Stimulated activated naive CD8-positive, alpha-beta T cell treated with anti-CD3 and anti-CD28 coated beads, Interleukin-15, amount 100 ng/mL, for 72 hours (primary cell): ENCODE results near the gene RBBP8.
"Not testable (repeated sequence)": the region's sequence is repeated elsewhere in the genome, so short reads cannot be mapped to it uniquely, and the experiment has no call there.

ENCODE experiments used
- ATAC-seq: fragments of 150-1000 bp; cut with Tn5 transposase; 2 replicates; pipeline ENCODE4 v1.10.0; 2021; ENCODE audit warnings: mild to moderate bottlenecking, moderate library complexity
- DNase-seq, 2 donors: peaks; one replicate each; pipeline ENCODE4 v3.0.0; 2021 to 2022
- H3K27ac Mint-ChIP-seq, 2 donors: one replicate each; pipeline ENCODE4 v1.8.0; 2022; ENCODE audit warnings: mild to moderate bottlenecking in 2 of 2, mixed read lengths in 2 of 2, moderate library complexity in 2 of 2
- H3K27me3 Mint-ChIP-seq: one replicate; pipeline ENCODE4 v1.8.0; 2022; ENCODE audit warnings: mixed read lengths
- H3K4me1 Mint-ChIP-seq: one replicate; pipeline ENCODE4 v1.8.0; 2022; ENCODE audit warnings: mild to moderate bottlenecking, mixed read lengths
- H3K4me3 Mint-ChIP-seq, 2 donors: one replicate each; pipeline ENCODE4 v1.8.0; 2022; ENCODE audit warnings: mild to moderate bottlenecking in 2 of 2, mixed read lengths in 2 of 2, moderate library complexity in 1 of 2
- H3K9me3 Mint-ChIP-seq, 2 donors: one replicate each; pipeline ENCODE4 v1.8.0; 2022; ENCODE audit warnings: mixed read lengths in 2 of 2

RBBP8 gene

DNA sequence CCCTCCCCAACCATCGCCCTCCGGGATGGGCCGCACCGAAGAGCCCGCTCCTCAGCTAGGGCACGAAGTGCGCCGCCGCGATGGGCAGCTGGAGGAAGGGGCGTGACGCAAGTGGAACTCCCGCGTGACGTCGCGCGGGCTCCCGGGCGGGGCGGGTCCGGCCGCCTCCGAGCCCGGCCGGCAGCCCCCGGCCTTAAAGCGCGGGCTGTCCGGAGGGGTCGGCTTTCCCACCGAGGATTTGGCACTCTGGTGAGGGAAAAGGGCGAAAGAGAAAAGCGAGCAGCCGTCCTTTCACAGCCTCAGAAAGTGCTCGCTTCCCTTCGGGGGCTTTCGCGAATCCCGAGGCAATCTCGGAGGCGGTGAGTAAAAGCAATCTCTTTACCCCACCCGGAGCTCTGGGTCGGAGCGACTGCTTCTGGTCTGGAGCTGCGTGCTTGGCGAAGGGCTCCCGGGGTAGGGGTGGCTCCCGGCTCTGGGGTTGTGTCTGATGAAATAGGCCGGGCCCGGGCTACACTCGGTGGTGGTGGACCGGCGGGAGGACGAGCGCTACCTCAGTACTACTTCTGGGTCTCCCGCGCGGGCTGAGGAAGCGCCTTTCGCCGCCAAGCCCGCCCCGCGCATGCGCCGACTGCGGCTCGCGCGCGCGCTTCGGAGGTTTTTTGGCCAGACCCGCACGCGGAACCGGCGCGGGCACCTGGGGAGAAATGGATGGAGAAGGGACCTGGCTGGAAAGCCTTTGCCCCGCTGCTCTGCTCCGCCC lies at the start of gene RBBP8:
Gene RBBP8 (plus strand): TSS at position 123 of the 760 bp plus-strand sequence. CDS start 3,524 bp downstream, outside the sequence.
- H3K4me1 Mint-ChIP-seq, result peaks cover 28% of the 10 kb centered on the region
- peak within 1 kb of the TSS; percentile 91 to 98 for H3K27ac Mint-ChIP-seq
- DNase-seq (peak; percentile 85 to 88), ATAC-seq (peak; percentile 87)
- H3K9me3 Mint-ChIP-seq, result no peaks in the 10 kb centered on the region
- H3K4me3 Mint-ChIP-seq, result peak within 1 kb of the TSS; percentile 94 to 99
- H3K27me3 Mint-ChIP-seq, result peaks cover 16% of the 10 kb centered on the region

DNA sequence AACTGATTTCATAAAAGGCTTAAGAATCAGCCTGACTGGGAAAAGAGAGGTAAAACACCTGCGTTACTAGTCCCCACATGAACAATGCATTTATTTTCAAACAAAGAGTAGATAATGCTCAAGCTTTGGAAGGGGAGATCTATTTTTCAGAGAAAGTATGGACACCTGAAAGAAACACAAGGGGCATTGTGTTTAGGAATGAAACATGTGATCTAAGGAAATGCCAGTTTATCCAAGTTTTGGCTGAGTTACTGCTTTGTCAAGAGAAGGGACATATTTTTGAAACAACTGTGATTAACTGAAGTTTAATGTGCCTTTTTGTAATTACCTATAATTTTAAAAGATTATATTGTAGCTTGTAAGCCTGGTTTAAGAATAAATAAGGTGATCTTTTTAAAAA lies 49.3 kb upstream of the RBBP8 start:
- Mint-ChIP-seq H3K4me1 (no peaks in the 10 kb centered on the region), H3K27ac (no peak overlapping the region), H3K27me3 (peaks cover 24% of the 10 kb centered on the region), H3K9me3 (peaks cover 0 to 7% of the 10 kb centered on the region in 2 donors), H3K4me3 (no peak overlapping the region)
- no peak for DNase-seq
- no peak for ATAC-seq

DNA sequence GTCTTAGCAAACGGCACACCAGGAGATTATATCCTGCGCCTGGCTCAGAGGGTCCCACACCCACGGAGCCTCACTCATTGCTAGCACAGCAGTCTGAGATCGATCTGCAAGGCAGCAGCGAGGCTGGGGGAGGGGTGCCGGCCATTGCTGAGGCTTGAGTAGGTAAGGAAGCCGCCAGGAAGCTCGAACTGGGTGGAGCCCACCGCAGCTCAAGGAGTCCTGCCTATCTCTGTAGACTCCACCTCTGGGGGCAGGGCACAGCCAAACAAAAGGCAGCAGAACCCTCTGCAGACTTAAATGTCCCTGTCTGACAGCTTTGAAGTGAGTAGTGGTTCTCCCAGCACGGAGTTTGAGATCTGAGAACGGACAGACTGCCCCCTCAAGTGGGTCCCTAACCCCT lies 47.4 kb upstream of the RBBP8 start:
- H3K27ac Mint-ChIP-seq, ATAC-seq, H3K4me1 Mint-ChIP-seq, DNase-seq, H3K4me3 Mint-ChIP-seq, H3K9me3 Mint-ChIP-seq: not testable (repeated sequence)
- H3K27me3 Mint-ChIP-seq, result peaks cover 25% of the 10 kb centered on the region

DNA sequence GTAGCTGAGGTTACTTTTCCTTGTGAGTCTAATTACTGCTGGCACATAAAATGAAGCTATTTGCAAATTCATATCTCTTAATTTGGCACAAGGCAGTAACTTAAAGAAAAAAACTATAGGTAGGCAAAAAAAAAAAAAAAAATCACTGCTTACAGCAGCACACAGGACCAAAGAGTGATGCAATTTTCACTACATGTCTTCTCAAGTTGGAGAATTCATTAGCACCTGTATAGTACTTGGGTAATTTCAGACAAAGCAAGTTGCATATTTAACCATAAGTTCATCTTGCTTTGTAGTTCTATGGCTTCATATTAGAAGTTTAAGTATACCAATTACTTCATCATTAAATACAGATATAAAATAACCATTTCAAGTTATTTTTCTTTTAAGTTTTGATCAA lies 33.7 kb upstream of the RBBP8 start:
- no peak for ATAC-seq
- Mint-ChIP-seq H3K27me3 (no peaks in the 10 kb centered on the region), H3K27ac (no peak overlapping the region), H3K4me3 (no peak overlapping the region), H3K9me3 (peaks cover 5 to 7% of the 10 kb centered on the region in 2 donors), H3K4me1 (no peaks in the 10 kb centered on the region)
- DNase-seq, result no peak

DNA sequence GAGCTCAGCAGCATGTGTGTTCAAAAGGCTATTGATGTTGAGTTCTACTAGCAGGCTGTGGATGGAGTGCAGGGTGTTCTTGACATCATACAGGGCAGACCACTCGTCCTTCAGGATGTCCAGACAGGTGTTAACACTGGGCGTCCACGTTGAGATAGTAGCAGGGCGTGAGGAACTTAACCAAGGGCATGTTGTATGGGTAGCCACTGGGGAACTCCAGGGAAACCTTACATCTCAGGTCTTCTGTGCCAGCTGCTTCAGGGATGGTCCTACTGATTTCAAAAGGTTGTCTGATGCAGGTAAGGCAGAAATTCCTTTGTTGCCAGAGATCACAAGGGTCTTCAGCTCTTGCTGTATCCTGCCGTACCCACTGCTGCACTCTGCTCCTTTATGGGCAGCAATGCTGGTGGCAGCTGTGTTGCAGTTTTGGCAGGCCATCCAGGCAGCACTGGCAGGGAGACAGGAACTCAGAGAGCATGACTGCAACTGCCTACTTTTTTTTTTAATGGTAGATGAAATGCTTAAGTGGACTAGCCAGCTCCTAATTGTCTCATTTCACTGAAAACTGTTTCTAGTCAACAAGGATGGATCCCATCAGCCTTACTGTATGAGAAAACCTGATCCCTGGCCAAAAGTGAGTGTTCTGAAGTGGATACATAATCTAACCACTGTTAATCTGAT lies 32.4 kb upstream of the RBBP8 start:
- no peak overlapping the region for H3K27ac Mint-ChIP-seq
- no peaks in the 10 kb centered on the region for H3K4me1 Mint-ChIP-seq
- H3K27me3 Mint-ChIP-seq, result no peaks in the 10 kb centered on the region
- no peak overlapping the region for H3K4me3 Mint-ChIP-seq
- ATAC-seq, result no peak
- no peak for DNase-seq
- peaks cover 5 to 7% of the 10 kb centered on the region in 2 donors for H3K9me3 Mint-ChIP-seq

DNA sequence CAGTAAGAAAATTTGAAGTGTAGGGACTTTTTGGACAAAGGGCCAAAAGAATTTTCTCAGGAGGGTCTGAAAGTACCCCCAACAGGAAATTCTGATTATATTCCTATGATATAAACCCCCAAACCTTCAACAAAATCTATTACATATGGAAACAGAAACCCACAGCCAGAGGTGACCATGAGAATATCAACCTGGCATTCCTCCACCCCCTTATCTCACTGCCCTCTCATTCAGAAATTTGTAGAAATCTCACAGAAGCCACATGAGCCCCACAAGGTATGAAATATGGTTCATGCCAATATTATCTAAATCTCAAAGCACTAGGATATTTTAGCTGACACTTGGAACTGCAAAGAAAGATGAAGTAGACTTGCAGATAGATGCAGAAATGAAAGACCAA lies 31.0 kb upstream of the RBBP8 start:
- ATAC-seq (no peak), DNase-seq (no peak)
- Mint-ChIP-seq H3K27ac (no peak overlapping the region), H3K4me3 (no peak overlapping the region), H3K9me3 (peaks cover 5 to 7% of the 10 kb centered on the region in 2 donors), H3K27me3 (no peaks in the 10 kb centered on the region), H3K4me1 (no peaks in the 10 kb centered on the region)

DNA sequence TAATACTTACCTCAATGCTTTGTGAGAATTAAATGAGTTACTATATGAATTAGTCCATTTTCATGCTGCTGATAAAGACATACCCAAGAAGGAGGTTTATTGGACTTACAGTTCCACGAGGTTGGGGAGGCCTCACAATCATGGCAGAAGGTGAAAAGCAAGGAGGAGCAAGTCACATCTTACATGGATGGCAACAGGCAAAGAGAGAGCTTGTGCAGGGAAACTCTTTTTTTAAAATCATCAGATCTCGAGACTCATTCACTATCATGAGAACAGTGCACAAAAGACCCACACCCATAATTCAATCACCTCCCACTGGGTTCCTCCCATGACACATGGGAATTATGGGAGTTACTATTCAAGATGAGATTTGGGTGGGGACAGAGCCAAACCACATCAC lies 29.9 kb upstream of the RBBP8 start:
- H3K4me3 Mint-ChIP-seq, result not testable (repeated sequence)

DNA sequence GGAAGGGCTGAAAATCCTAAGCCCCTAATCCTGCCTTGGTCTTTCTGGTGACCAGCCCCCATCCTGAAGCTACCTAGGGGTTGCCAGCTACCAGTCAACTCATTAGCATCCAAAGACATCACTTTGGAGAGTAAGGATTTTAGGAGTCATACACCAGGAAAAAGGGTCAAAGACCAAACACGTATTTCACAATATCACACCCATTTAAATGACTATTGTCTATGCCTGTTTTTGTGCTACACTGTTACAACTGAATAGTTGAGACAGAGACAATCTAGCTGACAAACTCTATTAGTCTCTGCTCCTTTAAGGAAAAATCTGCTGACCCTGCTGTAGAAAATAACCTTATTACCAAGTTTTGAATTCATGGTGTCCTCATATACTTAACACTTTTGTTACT lies 21.0 kb upstream of the RBBP8 start:
- H3K9me3 Mint-ChIP-seq, result no peaks in the 10 kb centered on the region
- DNase-seq (no peak), ATAC-seq (no peak)
- H3K4me1 Mint-ChIP-seq, result no peaks in the 10 kb centered on the region
- no peak overlapping the region for H3K4me3 Mint-ChIP-seq
- H3K27ac Mint-ChIP-seq, result no peak overlapping the region
- no peaks in the 10 kb centered on the region for H3K27me3 Mint-ChIP-seq

More for the DNA sequence above, 29.9 kb upstream of the RBBP8 start:
- H3K27me3 Mint-ChIP-seq, ATAC-seq, DNase-seq, H3K27ac Mint-ChIP-seq, H3K9me3 Mint-ChIP-seq, H3K4me1 Mint-ChIP-seq: not testable (repeated sequence)

DNA sequence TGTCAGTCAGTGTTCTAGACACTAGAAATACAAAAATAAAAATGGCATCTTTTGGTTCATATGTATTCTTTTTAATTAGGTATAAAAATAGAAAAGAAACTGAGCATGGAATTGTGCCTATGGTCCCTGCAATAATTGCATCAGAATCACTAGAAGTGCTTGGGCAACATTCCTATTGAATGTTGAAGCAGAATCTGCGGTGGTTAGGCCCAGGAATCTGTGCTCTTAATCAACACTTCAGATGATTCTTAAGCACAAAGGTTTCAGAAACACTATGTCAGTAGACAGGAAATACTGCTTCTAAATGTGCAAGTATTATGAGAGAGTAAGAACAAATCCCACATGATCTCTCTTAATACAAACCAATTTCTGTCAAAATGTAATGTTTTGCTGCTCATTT lies 20.3 kb upstream of the RBBP8 start:
- Mint-ChIP-seq H3K9me3 (no peaks in the 10 kb centered on the region), H3K4me1 (no peaks in the 10 kb centered on the region), H3K27ac (no peak overlapping the region), H3K27me3 (no peaks in the 10 kb centered on the region), H3K4me3 (no peak overlapping the region)
- no peak for ATAC-seq
- DNase-seq, result no peak

DNA sequence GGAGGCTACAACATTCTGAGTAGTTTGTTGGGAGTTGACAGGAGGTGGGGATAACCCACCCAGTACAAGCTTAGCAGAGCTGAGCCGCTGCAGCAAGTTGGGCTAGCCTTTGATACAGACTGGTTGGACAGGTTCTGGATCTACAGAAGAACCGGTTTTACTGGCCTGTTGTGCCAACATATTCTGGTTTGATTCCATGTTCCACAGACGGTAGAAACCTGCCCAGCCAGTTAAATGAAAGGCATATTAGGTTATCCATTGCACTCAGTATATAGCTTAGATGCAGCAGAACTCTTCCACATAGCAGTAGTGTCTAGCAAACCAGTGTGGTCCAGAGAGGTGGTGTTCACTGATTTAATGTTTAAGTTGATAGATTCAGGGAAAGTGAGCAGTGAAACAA lies 19.3 kb upstream of the RBBP8 start:
- Mint-ChIP-seq H3K4me3 (no peak overlapping the region), H3K27me3 (no peaks in the 10 kb centered on the region), H3K9me3 (no peaks in the 10 kb centered on the region), H3K27ac (no peak overlapping the region), H3K4me1 (no peaks in the 10 kb centered on the region)
- ATAC-seq (no peak), DNase-seq (no peak)

DNA sequence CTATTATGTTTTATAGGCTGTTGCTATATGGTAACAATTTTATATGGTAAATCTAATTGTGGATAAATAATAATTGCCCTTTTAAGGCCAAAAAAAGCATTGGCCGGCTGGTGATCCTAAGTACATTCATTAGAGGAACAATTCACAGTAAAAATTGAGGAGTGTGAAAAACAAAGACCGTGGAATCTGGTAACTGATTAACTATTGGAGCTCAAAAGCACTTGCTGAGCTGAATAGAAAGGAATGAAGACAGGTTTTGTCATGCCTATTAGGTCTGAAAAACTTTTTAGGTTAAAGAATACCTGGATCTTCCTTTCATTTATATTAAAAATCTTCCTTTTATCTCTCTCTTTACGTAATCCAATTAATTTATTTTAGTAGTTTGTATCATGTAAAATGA lies 18.5 kb upstream of the RBBP8 start:
- no peaks in the 10 kb centered on the region for H3K4me1 Mint-ChIP-seq
- no peaks in the 10 kb centered on the region for H3K9me3 Mint-ChIP-seq

DNA sequence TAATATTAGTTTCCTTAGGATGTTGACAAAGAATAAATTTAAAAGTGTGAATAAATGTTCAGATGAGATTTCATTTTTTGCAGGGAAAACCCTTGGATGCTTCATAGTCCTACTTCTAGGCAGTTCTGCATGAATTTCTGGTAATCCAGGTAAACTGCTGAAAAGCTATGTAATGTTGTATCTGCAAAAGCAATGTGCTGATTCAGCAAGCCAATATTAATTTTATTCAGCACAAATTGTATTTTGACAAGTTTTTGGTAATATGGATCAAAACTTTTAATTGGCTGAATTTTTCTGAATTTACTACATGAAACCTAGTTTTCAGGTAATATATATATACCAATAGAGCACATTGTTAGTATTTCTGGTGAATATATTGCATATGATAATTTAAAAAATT lies 17.8 kb upstream of the RBBP8 start:
- Mint-ChIP-seq H3K27me3 (no peaks in the 10 kb centered on the region), H3K9me3 (no peaks in the 10 kb centered on the region), H3K4me1 (no peaks in the 10 kb centered on the region), H3K4me3 (no peak overlapping the region), H3K27ac (no peak overlapping the region)
- no peak for DNase-seq
- ATAC-seq, result no peak

More for the DNA sequence above, 18.5 kb upstream of the RBBP8 start:
- Mint-ChIP-seq H3K27me3 (no peaks in the 10 kb centered on the region), H3K27ac (no peak overlapping the region), H3K4me3 (no peak overlapping the region)
- no peak for DNase-seq
- ATAC-seq, result no peak

DNA sequence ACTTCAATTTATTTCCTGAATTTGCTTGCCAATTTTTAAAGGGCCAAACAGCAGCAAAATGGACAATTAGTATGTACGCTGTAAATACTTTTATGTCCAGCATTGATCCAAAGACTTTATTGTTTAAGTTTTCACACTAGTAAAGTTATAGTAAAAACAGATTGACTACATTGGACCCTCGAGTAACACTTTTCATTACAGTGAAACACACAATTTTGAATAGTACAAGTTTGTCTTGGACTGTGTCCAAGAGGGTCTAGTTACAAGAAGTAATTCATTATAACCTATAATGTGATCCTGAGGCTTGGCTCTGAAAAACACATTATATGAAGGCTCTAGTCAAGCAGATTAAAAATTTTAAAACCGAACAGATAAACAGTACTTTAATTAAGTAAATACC lies 11.4 kb upstream of the RBBP8 start:
- DNase-seq (no peak), ATAC-seq (no peak)
- Mint-ChIP-seq H3K4me1 (no peaks in the 10 kb centered on the region), H3K4me3 (no peak overlapping the region), H3K27ac (no peak overlapping the region), H3K9me3 (no peaks in the 10 kb centered on the region), H3K27me3 (no peaks in the 10 kb centered on the region)

DNA sequence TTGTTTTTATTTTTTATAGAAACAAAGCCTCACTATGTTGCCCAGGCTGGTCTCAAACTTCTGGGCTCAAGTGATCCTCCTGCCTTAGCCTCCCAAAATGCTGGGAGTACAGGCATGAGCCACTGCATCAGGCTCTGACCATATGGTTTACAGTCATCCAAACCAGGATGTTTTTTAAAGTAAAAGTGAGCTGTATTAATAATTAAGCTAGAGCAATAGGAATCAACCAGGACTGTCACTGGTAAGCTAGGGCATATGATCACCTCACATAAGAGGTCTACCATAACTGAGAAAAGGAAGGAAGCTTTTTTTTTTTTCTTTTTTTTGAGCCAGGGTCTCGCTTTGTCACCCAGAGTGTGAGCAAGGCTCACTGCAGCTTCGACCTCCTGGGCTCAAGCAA lies 8.5 kb upstream of the RBBP8 start:
- no peaks in the 10 kb centered on the region for H3K27me3 Mint-ChIP-seq
- DNase-seq (no peak), ATAC-seq (no peak)
- H3K27ac Mint-ChIP-seq, result no peak overlapping the region
- H3K4me1 Mint-ChIP-seq, result no peaks in the 10 kb centered on the region
- H3K9me3 Mint-ChIP-seq, result no peaks in the 10 kb centered on the region
- H3K4me3 Mint-ChIP-seq, result no peak overlapping the region

DNA sequence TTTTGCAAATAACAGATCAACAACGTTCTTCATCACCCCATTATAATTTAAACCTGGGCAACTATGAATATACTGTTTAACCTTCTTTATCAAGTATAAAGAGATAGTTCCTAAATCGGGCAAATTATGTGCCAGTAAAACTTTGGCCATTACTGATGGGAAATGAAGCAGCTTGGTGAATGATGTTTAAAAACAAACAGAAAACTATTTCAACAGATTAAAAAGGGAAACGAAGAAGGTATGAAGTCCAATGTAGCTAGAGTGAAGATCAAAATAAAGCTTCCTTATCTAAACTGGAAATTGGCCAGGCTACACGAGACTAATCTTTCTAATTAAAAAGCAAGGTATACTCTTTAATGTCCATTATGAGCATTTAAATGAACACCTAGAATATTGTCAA lies 6.7 kb upstream of the RBBP8 start:
- DNase-seq, result no peak
- Mint-ChIP-seq H3K9me3 (no peaks in the 10 kb centered on the region), H3K4me1 (no peaks in the 10 kb centered on the region), H3K27ac (no peak overlapping the region), H3K4me3 (no peak overlapping the region), H3K27me3 (peaks cover 8% of the 10 kb centered on the region)
- no peak for ATAC-seq

DNA sequence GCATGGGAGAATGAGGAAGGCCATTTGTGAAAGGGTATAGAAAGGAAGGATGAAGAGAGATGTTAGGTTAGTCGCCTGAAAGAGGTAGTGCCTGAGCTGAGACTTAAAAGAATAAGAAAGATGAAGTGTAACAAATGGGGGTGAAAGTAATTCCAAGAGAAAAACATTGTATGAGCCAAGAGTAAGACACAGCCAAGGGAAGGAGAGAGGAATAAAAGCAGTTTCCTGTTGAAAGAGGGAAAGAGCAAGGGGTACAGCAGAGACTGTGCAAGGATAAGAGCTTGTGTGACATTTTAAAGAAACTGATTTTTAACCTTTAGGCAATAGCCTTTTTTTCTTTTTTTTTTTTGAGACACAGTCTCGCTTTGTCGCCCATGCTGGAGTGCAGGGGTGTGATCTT lies 4.8 kb upstream of the RBBP8 start:
- ATAC-seq (no peak), DNase-seq (no peak)
- no peak overlapping the region for H3K27ac Mint-ChIP-seq
- peaks cover 5% of the 10 kb centered on the region for H3K4me1 Mint-ChIP-seq
- H3K9me3 Mint-ChIP-seq, result no peaks in the 10 kb centered on the region
- peaks cover 16% of the 10 kb centered on the region for H3K27me3 Mint-ChIP-seq
- H3K4me3 Mint-ChIP-seq, result no peak overlapping the region
